Fibroblast of mammary gland (primary cell): ENCODE data around the gene LRRFIP1.
"Not testable (repeated sequence)": the region's sequence is repeated elsewhere in the genome, so short reads cannot be mapped to it uniquely, and the experiment has no call there.

ENCODE experiments used
- DNase-seq: peaks from one replicate; pipeline ENCODE4 v3.0.0-alpha.2; 2010; ENCODE audit warnings: low read depth
- H3K4me3 ChIP-seq: 2 replicates; pipeline ENCODE4 v1.5.1; 2011; ENCODE audit warnings: low read depth, mild to moderate bottlenecking, low read length, moderate library complexity; ENCODE audit not compliant: control insufficient read depth
- CTCF ChIP-seq: conservative IDR thresholded peaks from 2 replicates; pipeline ENCODE4 v1.5.1; 2011; ENCODE audit warnings: low read depth, low read length, inconsistent platforms; ENCODE audit not compliant: control insufficient read depth, insufficient read depth

Gene LRRFIP1

GRCh38 chr2:237744613-237745249 lies 117.3 kb downstream of the LRRFIP1 start:
- TF ChIP-seq CTCF = peak; percentile 91
- peak; percentile 52 for DNase-seq
- no peak overlapping the region for H3K4me3 ChIP-seq

- DNase-seq = no peak
These were observed 117.8 kb downstream of the LRRFIP1 start for GRCh38 chr2:237745250-237745613.

GRCh38 chr2:237746302-237747080 lies 119.1 kb downstream of the LRRFIP1 start:
- DNase-seq = no peak
- no peak for TF ChIP-seq CTCF
- H3K4me3 ChIP-seq = no peak overlapping the region

More at GRCh38 chr2:237745250-237745613, 117.8 kb downstream of the LRRFIP1 start:
- H3K4me3 ChIP-seq = no peak overlapping the region
- TF ChIP-seq CTCF = no peak

- H3K4me3 ChIP-seq = no peak overlapping the region
- no peak for TF ChIP-seq CTCF
- DNase-seq = no peak
These were observed 119.8 kb downstream of the LRRFIP1 start for GRCh38 chr2:237747189-237747588.

DNA sequence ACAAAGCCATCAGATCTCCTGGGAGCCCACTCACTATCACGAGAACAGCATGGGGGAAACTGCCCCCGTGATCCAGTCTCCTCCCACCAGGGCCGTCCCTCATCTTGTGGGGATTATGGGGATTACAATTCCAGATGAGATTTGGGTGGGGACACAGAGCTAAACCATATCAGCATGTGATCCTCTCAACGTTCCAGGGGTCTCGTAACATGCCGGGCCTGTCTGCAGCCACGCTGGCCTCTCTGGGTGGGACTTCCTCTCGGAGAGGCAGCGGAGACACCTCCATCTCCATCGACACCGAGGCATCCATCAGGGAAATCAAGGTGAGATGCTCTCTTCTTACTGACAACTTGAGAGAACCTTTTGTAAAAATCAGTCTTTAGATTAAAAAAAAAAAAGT lies 121.6 kb downstream of the LRRFIP1 start:
- no peak for DNase-seq
- no peak overlapping the region for H3K4me3 ChIP-seq
- no peak for TF ChIP-seq CTCF

- no peak overlapping the region for H3K4me3 ChIP-seq
- no peak for TF ChIP-seq CTCF
- DNase-seq = no peak
These were observed 122.6 kb downstream of the LRRFIP1 start for GRCh38 chr2:237749961-237750360.

GRCh38 chr2:237750441-237750840 lies 123.1 kb downstream of the LRRFIP1 start:
- DNase-seq, H3K4me3 ChIP-seq: not testable (repeated sequence)
